Sigmoid colon (tissue), 4 donors: ENCODE results near the gene WASF2.
"Not testable (repeated sequence)": the region's sequence is repeated elsewhere in the genome, so short reads cannot be mapped to it uniquely, and the experiment has no call there.

Experiments
- CTCF ChIP-seq, 4 experiments: fragments of 450-650 bp in 3 of 4; fragments of 200-600 bp in 1 of 4; IDR thresholded peaks; one replicate each; pipeline ENCODE4 v1.5.1; 2016 to 2019; ENCODE audit warnings: antibody characterized with exemption in 4 of 4, mild to moderate bottlenecking in 3 of 4, moderate library complexity in 2 of 4
- POLR2A ChIP-seq, 2 donors: fragments of 450-650 bp; IDR thresholded peaks; one replicate each; pipeline ENCODE4 v1.6.1; 2016; ENCODE audit warnings: antibody characterized with exemption in 2 of 2, mild to moderate bottlenecking in 2 of 2, moderate library complexity in 2 of 2
- POLR2AphosphoS5 ChIP-seq, 4 donors: sonication (generic); formaldehyde crosslinking; IDR thresholded peaks; one replicate each; pipeline ENCODE4 v1.6.1; 2017; ENCODE audit warnings: antibody characterized with exemption in 4 of 4

DNA sequence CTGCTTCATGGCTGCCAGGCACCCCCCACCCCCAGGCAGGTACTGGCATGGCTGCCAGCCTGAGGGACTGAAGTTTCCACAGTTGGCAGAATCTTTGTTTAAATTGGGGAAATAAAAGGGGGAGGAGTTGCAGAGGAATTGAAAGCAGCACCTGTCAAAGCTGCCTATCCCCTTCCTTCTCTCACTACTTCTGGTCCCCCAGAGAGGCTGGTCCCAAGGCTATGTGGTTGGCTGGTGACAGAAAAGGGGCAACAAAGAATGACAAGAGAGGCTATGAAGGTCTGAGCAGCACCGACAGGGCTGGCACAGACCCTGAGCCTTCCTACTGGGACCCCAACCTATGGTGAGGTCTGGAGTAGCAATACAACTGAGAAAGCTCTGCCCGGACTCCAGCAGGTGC lies 83.2 kb downstream of the WASF2 start:
- TF ChIP-seq POLR2AphosphoS5, CTCF, POLR2A (IDR thresholded peaks at IDR 0.05): not testable (repeated sequence)
